Brain microvascular endothelial cell (primary cell): ENCODE measurements around the gene C1QTNF8.
"Not testable (repeated sequence)": the region's sequence is repeated elsewhere in the genome, so short reads cannot be mapped to it uniquely, and the experiment has no call there.

Experiments used
- DNase-seq: peaks from one replicate; pipeline ENCODE4 v3.0.0-alpha.2; 2020
- H3K27ac ChIP-seq: fragments of 250-450 bp; sonication (Bioruptor Pico); 2 replicates; pipeline ENCODE4 v1.5.1; 2020; ENCODE audit warnings: mild to moderate bottlenecking, moderate library complexity
- H3K27me3 ChIP-seq: fragments of 250-450 bp; sonication (Bioruptor Pico); replicated peaks from 2 replicates; pipeline ENCODE4 v1.5.1; 2020; ENCODE audit warnings: mild to moderate bottlenecking
- H3K36me3 ChIP-seq: fragments of 250-450 bp; sonication (Bioruptor Pico); replicated peaks from 2 replicates; pipeline ENCODE4 v1.5.1; 2020; ENCODE audit warnings: mild to moderate bottlenecking
- H3K4me3 ChIP-seq: 2 replicates; pipeline ENCODE4 v1.5.1; 2011; ENCODE audit warnings: low read depth, mild to moderate bottlenecking, control low read depth, low read length, moderate library complexity
- in situ Hi-C: cut with HindIII; loops from 2 replicates; pipeline ENCODE4 v1.10.0; 2017; ENCODE audit warnings: low sequenced_read_pairs, low pct_ligation_motif_present
- TF ChIP-seq, protein P1 (sequence below): IDR thresholded peaks from 2 replicates; pipeline ENCODE4 v1.5.1; 2011; ENCODE audit warnings: low read depth, mild to moderate bottlenecking, moderate library complexity, low read length, control low read depth, inconsistent platforms; ENCODE audit errors: missing control alignments

Gene C1QTNF8

DNA sequence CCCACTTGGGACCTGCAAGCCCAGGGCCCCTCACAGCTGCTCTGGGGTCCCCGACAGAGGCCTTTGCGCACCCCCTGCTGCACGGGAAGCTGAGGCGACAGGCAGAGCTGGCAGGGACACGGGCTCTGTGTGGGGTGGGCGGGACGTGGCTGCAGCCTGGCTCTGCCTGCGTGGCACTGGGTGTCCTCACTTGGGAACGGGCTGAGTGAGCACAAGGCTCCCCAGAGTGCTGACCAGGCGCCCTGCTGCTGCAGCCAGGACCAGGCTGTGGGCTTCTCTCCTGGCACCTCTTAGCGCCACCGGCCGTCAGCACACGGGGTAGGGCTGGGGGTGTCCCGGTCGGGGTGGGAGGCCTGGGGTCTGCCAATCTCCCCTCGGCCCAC is 6.6 kb downstream of the C1QTNF8 start:
- no peak for DNase-seq
- H3K27me3 ChIP-seq = peaks cover 24% of the 10 kb centered on the region
- no peak overlapping the region for H3K27ac ChIP-seq
- H3K4me3 ChIP-seq = no peak overlapping the region
- in situ Hi-C loops = no loop called here
- TF ChIP-seq, protein P1, sequence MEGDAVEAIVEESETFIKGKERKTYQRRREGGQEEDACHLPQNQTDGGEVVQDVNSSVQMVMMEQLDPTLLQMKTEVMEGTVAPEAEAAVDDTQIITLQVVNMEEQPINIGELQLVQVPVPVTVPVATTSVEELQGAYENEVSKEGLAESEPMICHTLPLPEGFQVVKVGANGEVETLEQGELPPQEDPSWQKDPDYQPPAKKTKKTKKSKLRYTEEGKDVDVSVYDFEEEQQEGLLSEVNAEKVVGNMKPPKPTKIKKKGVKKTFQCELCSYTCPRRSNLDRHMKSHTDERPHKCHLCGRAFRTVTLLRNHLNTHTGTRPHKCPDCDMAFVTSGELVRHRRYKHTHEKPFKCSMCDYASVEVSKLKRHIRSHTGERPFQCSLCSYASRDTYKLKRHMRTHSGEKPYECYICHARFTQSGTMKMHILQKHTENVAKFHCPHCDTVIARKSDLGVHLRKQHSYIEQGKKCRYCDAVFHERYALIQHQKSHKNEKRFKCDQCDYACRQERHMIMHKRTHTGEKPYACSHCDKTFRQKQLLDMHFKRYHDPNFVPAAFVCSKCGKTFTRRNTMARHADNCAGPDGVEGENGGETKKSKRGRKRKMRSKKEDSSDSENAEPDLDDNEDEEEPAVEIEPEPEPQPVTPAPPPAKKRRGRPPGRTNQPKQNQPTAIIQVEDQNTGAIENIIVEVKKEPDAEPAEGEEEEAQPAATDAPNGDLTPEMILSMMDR = no peak
- H3K36me3 ChIP-seq = no peaks in the 10 kb centered on the region

DNA sequence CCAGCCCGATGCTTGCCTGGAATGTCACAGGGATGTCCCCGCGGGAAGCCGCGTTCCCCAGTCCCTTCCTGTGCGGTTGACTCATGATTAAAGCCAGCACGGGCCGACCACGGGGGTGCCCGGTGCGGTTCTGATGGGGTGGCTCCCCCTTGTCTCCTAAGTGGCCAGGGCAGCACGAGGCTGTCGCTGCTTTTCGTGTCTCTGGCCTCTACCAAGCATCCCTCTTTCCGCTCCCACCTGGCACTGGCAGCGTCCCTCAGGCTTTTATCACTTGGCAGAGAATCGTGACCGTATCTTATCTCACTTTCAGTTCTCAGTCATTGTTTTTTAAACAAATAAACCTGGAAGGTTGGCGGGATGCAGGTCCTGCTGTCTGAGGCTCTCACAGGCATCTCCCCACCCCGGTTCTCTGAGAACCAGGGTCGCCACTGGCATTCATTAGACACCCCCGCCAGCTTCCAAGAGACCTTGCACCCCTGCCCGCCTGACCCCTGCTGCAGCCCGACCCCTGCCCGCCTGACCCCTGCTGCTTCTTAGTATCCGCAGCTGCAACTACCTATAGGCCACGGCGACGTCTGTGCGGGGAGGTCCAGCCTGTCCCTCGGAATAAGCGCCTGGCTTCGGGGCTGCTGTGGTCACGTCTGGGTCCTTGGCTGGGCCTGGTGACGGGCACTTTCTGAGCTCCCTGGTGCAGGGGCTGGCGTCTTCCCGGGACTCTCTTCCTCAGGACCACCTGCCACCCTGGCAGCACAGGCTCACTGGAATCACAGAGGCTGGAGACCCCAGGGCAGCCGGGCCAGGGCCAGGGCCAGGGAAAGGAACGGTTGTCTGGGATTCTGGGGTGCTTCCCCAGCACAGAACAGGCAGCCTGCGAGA is 7.5 kb downstream of the C1QTNF8 start:
- TF ChIP-seq, protein P1 = no peak
- in situ Hi-C loops = no loop called here
- Histone ChIP-seq H3K4me3 (no peak overlapping the region), H3K27ac (no peak overlapping the region), H3K27me3 (peaks cover 24% of the 10 kb centered on the region), H3K36me3 (no peaks in the 10 kb centered on the region)
- no peak for DNase-seq

GRCh38 chr16:1086443-1086842 is 9.6 kb downstream of the C1QTNF8 start:
- H3K27ac ChIP-seq, H3K36me3 ChIP-seq, DNase-seq, H3K4me3 ChIP-seq, in situ Hi-C loops: not testable (repeated sequence)
- peaks cover 30% of the 10 kb centered on the region for H3K27me3 ChIP-seq

GRCh38 chr16:1084971-1085370 is 11.1 kb downstream of the C1QTNF8 start:
- no peak for DNase-seq
- in situ Hi-C loops = no loop called here
- TF ChIP-seq, protein P1 = no peak
- H3K27me3 ChIP-seq = peaks cover 41% of the 10 kb centered on the region
- H3K4me3 ChIP-seq = no peak overlapping the region
- H3K27ac ChIP-seq = no peak overlapping the region
- no peaks in the 10 kb centered on the region for H3K36me3 ChIP-seq

DNA sequence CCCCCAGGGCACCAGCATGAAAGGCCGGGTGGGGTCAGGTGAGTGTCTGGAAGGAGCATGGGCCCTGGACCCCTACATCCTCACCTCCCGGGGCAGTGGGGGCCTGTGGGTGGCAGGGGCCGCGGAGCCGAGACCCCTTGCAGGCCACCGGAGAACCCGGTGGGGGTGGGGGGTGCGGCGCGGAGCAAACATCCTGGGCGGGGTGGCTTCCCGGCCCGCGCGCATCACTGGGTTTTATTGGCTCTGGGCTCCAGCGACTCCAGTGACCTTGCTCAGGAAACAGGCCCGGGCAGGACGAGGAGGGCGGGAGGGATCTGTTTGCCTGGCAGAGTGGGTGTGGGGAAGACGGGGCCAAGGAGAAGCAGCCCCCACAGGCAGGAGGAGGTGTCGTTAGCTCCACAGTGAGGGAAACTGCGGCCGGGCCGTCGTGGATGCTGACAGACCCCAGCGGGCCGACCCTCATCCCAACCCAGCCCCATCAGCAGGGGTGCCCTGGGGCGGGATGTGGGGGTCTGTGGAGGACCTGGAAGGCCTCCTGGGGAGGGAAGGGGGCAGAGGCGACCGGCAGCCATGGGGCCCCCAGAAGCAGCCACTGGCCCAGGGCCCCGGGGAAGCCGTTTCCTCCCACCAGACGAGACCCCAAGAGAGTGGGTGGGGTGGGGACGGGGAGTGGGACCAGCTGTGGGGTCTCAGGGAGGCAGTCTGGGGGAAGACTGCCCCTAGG is 12.9 kb downstream of the C1QTNF8 start:
- TF ChIP-seq, protein P1 = no peak
- Histone ChIP-seq H3K27ac (no peak overlapping the region), H3K4me3 (no peak overlapping the region), H3K27me3 (peaks cover 25% of the 10 kb centered on the region), H3K36me3 (no peaks in the 10 kb centered on the region)
- in situ Hi-C loops = no loop called here
- DNase-seq = no peak

- Histone ChIP-seq H3K27ac (no peak overlapping the region), H3K27me3 (peaks cover 23% of the 10 kb centered on the region)
- TF ChIP-seq, protein P1 = no peak
Measured at GRCh38 chr16:1082266-1082951, 13.6 kb downstream of the C1QTNF8 start.

More at GRCh38 chr16:1082266-1082951, 13.6 kb downstream of the C1QTNF8 start:
- no peaks in the 10 kb centered on the region for H3K36me3 ChIP-seq
- no peak for DNase-seq
- H3K4me3 ChIP-seq = no peak overlapping the region
- in situ Hi-C loops = no loop called here
